ENCODE data around the gene NAV3.
A peak's percentile ranks its signal among the peaks of the same experiment; 100 is the strongest.

The NAV3 gene

DNA sequence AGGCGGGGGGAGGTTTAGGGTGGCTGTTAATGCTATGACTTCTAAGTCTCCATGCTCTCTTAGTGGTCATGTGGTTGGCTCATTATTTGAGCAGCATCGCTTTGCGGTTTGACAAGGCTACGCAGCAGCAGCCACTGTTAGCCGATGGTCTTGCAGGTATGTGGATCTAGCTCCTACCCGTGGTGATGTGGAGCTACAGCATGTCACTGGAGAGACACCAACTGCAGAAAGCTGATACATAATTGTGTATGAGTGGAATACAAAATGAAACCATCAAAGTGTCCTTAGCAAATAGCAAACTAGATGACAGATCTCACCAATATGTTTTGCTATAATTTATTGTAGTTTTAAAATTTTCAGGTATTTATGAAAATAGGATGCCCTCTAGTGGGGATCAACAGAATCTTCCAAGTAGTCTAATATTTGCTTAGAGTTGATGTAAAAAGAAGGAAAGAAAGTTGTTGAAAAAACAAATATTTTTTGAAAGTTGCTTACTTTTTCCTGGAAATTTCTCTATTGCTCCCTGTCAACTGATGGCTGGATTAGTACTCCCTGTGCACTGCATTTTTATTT, 94.9 kb downstream of the NAV3 start:
- DNase-seq = peak; percentile 99

DNA sequence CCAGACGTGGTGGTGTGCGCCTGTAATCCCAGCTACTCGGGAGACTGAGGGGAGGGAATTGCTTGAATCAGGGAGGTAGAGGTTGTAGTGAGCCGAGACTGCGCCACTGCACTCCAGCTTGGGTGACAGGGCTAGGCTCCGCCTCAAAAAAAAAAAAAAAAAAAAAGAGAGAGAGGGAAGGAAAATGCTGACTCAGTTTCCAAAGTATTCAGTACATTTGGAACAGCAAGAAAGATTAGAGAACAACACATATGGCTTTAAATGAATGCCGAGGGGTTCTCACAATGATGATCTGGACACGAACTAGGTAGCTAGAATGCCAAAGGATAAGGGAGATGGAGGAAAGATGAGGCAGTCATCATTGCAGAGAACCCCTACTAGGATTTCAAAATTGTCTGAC, 97.4 kb downstream of the NAV3 start:
- DNase-seq = no peak

DNA sequence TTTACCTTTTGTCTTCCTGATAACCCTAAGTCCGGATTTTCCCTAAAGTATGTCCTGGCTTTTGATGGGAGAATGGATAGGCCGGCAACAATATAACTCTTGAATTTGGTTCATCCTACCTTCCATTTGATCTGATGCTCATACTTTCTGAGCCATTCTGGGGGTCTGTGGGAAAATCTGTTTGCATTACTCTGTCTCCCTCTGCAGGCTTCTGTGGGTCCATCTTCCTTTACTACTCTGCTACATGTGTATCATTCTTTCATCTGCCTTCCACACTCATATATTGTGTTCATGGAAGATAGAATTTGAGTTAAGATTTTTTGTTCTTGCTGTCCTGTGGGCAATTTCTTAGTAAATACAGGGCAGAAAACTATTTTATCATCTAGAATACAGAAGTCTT, 101.5 kb downstream of the NAV3 start:
- no peak for DNase-seq

DNA sequence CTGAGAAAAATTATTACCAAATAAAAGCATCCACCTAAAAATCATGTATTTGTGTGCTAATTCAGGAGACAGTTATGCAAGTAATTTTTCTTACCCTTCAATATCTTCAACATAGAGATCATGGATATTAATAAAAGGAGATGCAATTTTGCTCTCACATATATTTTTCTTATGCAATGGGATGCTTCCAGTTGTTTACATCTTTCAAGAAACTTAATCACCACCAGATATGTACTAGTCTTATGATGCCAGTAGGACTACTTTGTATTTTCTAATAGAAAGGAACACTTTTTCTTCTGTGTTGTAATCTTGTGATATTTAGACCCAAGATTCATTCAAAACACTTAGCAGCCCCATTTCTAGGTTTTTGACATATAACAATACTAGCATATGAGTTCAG, 107.6 kb downstream of the NAV3 start:
- DNase-seq = no peak

DNA sequence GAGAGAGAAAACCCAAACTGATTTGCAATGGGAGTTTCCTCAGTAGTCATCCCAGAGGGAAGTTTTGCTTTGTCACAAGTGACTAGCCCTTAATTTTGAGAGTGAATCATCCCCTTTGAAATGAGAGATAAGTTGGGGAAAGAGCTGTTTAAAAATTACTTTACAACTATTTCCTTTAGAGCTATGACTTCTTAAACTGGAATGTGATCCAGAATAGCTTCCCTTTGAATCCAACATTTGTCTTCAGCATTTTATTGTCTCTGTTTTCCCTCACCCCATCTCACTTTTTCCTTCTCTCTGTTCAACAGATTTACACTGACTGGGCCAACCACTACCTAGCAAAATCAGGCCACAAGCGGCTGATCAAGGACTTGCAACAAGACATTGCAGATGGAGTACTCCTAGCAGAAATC, 109.3 kb downstream of the NAV3 start:
- peak; percentile 92 for DNase-seq

DNA sequence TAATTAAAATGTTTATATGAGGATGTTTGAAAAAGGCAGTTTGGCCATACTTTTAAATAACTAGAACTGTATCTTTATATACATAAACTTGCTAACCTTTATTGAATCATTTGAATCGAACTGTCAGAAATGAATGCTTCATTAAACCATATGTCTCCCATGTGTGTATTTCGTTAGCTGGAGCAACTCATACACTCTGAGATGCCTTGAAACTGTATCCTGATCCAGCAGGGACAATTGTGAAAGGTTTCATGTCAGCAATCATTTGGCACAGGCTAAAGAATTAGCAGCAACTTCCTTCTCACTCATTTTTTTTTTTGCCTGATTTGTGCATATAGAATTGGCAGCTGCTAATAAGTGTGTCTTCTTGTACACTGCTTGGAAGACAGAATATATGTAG, 109.9 kb downstream of the NAV3 start:
- DNase-seq = peak; percentile 74

DNA sequence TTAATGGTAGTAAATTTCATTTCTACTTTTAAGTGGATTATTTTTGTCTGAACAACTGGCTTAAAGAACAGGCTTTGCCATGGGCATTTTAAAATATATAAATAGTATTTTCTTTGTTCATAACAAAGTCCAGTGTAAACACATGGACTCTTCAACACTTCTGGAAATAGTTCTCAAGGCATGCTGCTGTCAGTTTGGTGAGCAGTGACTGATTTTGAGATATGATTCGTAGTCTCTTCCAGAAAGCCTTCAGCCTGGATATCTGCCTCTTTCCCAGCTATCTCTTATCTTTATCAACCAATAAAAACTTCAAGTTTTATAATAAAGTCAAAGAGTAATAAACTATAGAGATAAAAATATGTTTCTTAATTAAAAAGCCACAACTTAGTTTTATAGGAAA, 110.7 kb downstream of the NAV3 start:
- no peak for DNase-seq

DNA sequence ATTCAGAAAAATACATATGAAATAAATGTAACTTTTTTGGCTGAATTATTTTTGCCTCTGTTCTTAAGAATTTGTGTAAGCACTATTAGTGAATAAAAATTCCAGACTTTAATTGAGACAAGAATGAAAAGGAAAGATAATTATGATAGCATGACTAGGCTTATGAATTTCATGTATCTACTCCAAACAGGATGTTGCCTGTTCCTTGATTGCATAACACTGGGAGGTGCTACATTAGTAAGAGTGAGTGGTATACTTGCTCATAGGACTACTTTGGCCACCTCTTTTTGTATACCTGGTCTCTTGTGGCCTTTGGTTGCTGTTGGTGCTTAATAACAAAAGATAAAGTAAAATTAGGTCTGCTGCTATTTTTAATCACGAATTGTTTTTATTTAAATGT, 112.8 kb downstream of the NAV3 start:
- peak; percentile 77 for DNase-seq

DNA sequence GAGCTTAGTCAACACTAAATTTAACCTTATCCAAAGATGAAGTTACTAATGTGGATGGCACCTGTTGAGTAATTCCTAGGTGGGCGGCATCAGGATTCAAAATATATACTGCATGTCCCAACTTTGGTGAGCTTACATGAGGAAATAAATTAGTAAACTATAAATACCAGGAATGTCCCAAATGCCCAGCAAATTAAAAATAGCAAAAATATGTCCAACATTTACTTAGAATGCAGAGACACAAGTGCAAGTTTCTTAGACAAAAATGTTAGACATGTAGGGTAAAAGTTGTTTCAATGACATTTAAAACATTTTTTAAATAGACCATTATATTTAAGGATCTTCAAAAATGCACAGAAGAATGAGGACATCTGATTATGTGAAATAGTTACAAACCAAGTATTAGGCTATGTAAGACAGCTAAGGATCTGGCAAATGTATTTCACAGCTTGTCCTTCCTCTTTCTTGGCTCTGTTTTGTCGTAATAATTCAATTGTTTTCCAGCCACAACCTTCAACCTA, 115.9 kb downstream of the NAV3 start:
- DNase-seq = peak; percentile 74

DNA sequence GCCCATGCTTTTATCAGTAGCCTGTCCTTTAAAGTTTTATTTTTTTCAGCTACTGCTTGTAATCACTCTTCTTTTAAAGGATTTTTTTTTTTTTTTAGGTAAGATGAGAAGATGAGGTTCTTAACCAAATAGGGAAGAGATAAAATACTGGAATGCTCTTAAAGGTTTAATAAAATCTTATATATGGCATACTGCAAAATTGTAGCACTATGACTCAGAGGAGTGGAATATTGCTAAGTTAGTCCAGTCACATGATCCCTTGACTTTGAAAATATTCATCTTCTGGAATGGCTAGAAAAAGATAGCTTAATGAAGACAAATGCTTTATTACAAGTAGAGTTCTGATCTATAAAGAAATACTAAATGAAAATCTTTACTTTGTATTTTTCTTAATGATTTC, 116.6 kb downstream of the NAV3 start:
- peak; percentile 87 for DNase-seq

DNA sequence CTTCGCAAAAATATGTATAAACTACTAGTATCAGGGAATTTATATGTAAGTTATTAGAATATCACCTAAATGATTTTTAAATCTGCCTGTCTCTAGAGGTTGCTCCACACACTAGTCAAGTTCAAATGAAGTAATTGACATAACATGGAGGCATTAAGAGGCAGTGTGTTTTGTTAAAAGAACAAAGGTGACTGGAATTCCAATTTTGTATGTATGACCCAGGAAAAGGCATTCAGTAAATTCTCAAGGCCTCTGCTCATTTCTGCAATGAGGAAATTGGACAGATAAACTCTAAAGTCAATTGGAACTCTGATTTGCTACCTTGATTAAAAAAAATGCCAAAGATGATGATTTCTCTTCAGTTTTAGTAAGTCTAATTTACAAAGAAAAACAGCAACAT, 117.1 kb downstream of the NAV3 start:
- DNase-seq = peak; percentile 26

DNA sequence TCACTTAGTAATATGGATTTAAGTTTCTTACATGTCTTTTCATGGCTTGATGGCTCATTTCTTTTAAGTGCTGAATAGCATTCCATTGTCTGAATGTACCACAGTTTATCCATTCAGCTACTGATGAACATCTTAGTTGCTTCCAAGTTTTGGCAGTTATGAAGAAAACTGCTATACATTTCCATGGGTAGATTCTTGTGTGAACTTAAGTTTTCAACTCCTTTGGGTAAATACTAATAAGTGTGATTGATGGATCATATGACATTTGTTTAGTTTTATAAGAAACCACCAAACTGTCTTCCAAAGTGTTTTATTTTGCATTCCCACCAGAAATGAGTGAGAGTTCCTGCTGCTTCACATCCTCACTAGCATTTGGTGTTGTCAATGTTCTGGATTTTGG, 119.2 kb downstream of the NAV3 start:
- peak; percentile 72 for DNase-seq

DNA sequence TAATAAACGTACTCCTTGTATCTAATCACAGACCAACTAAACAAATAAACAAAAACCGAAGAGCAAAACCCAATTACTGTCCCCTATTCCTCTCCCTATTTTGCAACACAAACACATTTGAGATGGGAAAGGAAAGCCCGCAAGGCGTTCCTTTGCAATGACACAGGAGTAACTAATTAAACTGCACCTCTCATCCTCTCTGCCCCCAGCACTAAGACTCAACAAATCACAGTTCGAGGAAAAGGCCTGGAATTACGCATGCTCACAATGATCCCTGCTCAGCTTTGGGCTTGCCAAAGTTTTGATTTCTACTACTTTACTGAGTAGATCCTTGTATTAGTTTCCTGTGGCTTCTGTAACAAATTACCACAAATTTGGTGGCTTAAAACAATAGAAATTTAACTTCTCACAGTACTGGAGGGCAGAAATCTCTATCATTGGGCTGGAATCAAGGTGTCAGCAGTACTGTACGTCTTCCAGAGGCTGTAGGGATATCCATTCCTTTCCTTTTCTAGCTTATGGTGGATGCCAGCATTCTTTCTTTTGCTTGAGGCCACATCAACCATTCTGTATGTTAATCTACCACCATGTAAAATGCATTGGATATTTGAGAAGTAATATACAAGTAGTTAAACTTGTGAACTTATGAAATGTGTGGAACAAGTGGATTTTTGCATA, 123.0 kb downstream of the NAV3 start:
- no peak for DNase-seq

DNA sequence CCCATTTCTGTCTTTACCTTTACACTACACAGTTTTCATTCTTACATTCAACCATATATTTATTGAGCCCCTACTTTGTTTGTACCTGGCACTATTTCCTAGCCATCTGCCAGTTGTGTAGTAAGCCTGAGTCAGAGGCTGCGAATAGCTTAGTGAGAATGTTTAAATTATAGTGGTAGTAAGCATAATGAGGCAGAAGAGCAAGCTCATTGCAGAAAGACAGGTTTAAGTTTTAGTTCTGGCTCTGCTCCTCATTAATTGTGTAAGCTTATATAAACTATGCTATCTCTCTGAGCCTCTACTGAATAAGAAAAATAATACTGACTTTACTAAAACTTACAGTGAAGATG, 123.5 kb downstream of the NAV3 start:
- DNase-seq = no peak

DNA sequence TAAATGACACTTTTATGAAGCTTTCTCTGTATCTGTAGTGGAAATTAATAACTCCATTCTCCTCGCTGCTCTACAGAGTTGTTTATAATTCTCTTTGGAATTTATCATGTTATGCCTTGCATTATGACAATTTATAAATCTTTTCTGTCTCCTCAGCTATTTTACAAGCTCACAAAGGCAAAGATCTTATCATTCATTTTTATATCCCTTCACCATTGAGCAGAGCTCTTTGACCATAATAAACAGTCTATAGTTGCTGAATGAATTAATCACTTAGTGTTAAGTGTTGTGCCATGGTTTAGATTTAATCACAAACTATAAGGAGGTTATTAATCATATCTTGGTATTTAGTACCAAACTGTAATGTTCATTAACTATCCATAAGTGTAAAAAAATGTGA, 126.4 kb downstream of the NAV3 start:
- DNase-seq = no peak

DNA sequence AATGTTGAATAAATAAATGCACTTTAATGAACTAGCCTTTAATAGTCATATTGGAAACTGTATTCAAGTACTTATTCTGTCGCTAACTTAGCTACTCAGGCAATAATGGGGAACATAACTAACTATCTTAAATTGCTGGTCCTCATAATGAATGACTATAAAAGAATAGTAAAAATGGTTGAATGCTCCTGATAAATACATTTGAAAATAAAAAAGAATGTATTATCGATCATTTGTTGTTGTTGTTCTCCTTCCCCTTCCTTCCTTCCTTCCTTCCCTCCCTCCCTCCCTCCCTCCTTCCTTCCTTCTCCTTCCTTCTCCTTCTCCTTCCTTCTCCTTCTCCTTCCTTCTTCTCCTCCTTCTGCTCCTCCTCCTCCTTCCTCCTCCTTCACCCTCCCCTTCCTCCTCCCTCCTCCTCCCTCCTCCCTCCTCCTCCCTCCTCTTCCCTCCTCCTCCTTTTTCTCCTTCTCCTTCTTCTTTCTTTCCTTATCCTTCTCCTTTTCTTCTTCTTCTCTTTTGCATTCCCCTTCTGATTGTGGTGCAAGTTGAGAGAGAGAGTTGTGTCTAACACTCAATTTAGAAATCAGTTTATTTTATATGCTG, 133.0 kb downstream of the NAV3 start:
- no peak for DNase-seq

DNA sequence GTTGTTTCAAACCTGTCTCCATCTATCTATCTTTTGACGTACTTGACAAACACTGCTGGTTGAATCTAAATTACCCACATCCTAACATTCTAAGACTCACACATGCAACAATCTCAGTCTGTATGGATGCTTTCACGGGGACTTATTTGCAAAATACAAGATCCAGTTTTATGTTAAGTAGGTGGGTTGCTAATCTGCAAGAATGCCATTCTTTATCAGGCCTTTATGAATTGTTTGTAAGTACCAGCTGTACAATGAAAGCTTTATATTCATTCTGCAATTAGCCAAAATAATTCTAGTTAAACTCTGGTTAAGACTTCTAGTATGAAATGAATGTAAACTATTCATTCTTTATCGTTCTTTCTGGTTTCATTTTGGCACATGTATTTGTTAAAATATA, 135.1 kb downstream of the NAV3 start:
- DNase-seq = no peak

DNA sequence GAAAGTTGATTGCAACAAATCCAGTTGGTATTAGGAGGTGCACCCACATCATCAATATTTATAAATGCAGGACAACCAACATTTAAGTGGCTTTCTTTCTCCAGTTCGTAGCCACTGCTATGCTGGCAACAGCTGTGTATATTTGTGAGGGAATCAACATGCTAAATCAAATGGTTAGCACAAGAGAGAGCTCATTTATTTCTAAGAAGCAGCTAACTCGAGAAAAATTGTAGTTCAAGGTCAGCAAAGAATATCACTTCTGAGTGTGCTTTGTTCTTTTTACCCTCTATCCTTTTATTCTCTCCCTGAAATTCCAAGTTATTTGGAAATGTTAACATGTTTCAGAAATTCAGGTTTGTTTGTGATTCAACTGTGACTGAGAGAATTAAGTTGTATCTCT, 137.3 kb downstream of the NAV3 start:
- no peak for DNase-seq

DNA sequence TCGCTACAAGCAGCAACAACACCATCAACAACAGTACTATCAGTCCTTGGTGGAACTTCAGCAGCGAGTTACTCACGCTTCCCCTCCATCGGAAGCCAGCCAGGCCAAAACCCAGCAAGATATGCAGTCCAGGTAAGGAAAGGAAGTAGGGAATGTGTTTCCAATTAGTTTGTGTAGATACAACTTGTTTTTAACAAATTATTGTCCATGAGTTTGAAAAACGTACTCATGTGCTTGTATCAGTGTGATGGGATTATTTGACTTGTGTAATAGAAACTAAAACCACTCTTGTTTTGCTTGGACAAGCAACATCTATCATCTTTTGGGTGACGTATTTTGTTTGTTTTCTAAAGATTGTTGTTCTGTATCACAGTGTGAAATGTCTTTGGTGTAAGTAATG, 137.9 kb downstream of the NAV3 start:
- DNase-seq = no peak

DNA sequence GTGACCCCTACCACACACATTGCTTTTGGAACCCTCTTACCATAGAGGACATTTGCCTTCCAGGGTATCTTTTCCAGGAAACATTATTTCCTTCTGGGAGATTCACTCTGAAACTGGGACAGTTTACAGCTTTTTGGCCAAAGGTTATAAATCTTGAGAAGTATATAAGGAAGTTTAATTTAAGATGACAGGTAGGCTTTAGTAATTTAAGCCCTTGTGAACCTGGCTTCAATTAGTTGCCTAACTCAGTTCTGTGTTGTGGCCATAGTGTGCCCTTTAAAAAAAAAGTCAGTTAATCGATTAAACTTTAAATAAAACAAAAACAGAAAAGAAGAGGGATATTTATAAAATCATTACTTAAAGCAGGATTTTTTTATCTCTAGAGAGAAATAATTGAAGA, 142.9 kb downstream of the NAV3 start:
- peak; percentile 6 for DNase-seq

DNA sequence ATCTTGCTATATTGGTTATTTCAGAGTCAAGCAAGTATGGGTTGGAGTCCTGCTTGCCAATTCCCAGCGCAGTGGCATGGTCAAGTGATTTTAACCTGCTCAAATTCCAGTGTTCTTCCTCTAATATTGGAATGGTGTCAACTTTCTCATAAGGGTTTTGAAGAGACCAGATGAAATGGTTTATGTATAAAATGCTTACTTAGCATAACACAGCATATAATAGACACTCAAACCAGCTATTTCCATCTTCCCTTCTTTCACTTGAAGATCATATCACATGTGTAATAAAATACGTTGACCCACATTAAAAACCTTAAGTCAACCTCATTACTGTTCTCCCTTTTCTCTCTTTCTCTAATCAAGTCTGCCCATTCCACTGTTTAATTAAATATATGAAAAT, 144.0 kb downstream of the NAV3 start:
- DNase-seq = no peak

DNA sequence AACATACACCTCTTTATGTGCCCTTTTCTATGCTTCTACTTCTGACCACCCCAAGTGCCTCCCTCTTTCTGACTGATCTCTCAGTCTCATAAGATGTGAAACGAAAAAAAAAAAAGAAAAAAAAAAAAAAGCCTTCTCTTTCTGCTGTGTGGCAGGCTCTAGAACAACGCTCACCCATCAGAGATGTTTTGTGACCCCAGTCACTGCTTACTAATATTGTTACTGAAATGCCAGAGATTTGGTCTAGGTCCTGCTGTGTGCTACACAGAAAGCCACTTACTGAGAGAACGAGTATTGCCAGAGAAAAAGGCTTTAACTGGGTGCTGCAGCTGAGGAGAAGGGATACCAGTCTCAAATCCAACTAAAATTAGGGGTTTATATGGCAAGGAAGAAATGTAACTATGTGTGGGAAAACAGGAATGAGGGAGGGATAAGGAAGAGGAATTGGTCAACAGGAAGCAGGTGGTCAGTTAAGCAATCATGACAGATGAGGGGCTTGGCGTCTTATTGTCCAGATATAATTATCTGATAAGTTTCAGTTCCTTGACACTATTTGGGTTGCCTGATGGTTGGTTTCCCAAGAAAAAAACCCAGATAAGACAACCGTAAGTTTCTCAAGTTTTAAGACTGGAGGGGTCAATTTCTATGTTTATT, 149.0 kb downstream of the NAV3 start:
- no peak for DNase-seq

DNA sequence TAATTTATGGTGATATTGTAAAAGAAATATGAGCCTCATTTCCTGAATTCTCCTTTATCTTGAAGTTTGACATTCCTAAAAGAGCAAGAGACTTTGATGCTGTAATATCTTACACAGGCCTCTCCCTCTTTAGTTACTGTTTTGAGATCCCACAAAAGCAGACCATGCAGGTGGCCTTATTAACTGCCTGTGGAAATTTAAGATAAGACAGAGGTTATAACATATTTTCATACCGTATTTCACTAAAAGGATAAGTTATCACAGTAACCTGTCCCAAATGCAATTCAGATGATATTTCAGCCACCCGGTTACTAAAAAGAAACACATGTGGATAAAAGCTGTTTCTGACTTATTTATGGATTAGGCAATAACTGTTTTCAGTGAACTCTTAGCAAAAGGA, 150.1 kb downstream of the NAV3 start:
- DNase-seq = peak; percentile 29

DNA sequence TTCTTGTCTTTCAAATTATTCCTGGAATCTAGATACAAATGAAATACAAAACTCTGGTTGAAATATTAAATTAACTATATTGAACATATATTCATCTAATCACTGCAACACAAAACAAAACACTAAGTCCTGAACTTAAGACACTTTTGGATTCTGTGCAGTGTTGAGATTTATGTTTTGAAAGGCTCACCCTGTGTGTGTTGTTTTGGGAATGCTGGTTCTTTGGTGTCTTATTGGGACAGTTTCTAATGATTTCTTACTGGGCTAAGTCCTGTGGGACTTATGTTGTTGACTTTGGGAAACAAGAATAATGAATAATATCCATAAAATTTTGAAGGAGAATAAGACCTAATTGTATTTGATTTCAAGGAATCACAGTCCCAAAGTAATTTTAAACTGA, 153.2 kb downstream of the NAV3 start:
- no peak for DNase-seq

Measured in fibroblast of upper back skin (primary cell).